ENCODE data around the gene COLGALT1. TPM values are rescaled to one million over a fixed set of nuclear protein-coding genes. Genes with fewer than 3 reads are reported as not detected.

COLGALT1 gene
- total and polyA plus RNA-seq, 2 donors, result 22.3 to 69.5 TPM

DNA sequence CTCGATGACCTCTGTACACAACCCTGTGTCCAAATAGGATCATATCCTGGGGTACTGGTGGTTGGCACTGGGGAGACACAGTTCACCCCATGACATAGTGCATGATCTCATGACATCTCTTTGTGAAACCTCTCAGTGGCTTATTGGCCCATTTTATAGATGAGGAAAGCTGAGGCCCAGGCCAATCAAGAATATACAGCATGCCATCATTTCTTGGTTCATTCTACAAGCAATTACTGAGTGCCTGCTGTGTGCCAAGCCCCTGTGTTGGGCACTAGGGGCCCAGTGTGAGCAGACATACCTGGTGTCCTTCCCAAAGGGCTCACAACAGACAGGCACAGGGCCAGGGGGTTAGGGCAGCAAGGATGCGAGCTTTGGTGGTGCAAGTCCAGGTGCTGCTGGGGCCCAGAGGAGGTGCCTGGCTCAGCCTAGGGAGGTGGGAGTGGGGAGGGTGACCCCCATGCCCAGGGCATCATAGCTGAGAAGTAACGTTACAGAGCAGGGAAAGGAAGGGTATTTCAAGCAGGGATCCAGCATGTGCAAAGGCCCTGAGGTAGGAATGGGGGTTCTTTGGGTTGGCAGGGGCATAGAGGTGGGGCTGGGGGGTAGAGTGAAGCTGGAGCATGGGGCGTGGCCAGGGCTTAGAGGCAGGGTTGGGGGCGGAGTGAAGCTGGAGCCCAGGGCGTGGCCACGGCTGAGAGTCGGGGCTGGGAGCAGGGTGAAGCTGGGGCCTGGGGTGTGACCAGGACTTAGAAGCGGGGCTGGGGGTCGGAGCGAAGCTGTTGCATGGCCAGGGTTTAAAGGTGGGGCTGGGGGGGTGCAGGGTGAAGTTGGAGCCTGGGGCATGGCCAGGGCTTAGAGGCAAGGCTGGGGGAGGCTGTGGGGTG lies 20.7 kb downstream of the COLGALT1 start:
- no peak for DNase-seq (ENCODE audit: low read depth in 6 of 9, low spot score in 9 of 9)
- Histone ChIP-seq H3K27me3 (ENCODE audit: control insufficient read depth in 2 of 2, insufficient read depth in 1 of 2, low read length in 1 of 2) (no peaks in the 10 kb centered on the region), H3K27ac (ENCODE audit: low read depth in 1 of 2, low read length in 1 of 2) (no peak overlapping the region), H3K9me3 (ENCODE audit: control insufficient read depth in 2 of 2, insufficient read depth in 1 of 2, low read length in 1 of 2) (no peaks in the 10 kb centered on the region), H3K36me3 (ENCODE audit: control insufficient read depth in 2 of 2, insufficient read depth in 2 of 2, low read length in 1 of 2) (peaks cover 43 to 65% of the 10 kb centered on the region in 2 donors), H3K4me3 (ENCODE audit: low read length in 2 of 2) (no peak overlapping the region), H3K4me1 (ENCODE audit: control insufficient read depth in 2 of 2, insufficient read depth in 2 of 2, low read length in 2 of 2) (no peaks in the 10 kb centered on the region)
- WGBS, result 98% methylated on average over 11 of the region's 11 CpGs

DNA sequence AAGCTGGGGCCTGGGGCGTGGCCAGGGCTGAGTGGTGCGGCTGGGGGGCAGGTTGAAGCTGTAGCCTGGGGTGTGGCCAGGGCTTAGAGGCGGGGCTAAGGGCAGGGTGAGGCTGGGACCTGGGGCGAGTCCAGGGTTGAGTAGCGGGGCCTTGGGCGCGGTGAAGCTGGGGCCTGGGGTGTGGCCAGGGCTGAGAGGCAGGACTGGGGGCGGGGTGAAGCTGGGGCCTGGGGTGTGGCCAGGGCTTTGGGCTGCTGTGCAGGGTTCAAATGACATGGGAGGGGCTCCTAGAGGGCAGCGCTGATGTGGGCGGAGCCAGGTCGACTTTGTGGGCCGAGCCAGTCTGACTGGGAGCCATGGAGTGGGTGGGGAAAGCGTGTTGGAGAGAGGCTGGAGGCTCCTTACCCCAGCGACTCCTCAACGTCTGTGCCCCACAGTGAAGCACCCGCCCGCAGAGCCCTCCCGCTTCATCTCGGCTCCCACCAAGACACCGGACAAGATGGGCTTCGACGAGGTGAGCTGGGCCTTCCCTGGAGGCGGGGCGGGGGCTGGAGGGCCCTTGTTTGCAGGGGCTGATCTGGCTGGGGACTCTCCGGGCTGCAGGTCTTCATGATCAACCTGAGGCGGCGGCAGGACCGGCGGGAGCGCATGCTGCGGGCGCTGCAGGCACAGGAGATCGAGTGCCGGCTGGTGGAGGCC lies 21.5 kb downstream of the COLGALT1 start:
- WGBS, result 95% methylated on average over 34 of the region's 34 CpGs
- H3K36me3 ChIP-seq (ENCODE audit: control insufficient read depth in 2 of 2, insufficient read depth in 2 of 2, low read length in 1 of 2), result peaks cover 51 to 67% of the 10 kb centered on the region in 2 donors
- no peak for DNase-seq (ENCODE audit: low read depth in 6 of 9, low spot score in 9 of 9)

DNA sequence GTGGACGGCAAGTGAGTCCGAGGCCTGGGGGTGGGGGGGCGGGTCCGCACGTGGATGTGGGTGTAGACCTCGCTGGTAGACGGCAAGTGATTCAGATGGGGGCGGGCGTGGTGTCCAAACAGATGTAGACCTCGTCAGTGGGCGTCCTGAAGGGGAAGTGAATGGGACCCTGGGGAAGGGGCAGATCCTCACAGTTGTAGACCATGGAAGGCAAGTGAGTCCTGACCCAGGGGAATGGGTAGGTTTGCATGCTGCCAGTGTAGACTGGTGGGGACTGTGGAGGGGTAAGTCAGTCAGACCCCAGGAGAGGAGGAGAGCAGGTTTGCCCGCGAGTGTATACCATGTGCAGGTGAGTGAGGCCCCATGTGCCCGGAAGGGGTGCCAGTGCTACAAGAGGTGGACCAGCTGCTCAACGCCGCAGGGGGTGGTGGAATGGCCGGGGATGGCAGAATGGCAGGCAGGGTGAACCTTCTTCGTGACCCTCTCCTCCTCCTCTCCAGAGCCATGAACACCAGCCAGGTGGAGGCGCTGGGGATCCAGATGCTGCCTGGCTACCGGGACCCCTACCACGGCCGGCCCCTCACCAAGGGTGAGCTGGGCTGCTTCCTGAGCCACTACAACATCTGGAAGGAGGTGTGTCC lies 22.1 kb downstream of the COLGALT1 start:
- Histone ChIP-seq H3K27me3 (ENCODE audit: control insufficient read depth in 2 of 2, insufficient read depth in 1 of 2, low read length in 1 of 2) (no peaks in the 10 kb centered on the region), H3K4me3 (ENCODE audit: low read length in 2 of 2) (no peak overlapping the region), H3K27ac (ENCODE audit: low read depth in 1 of 2, low read length in 1 of 2) (no peak overlapping the region), H3K36me3 (ENCODE audit: control insufficient read depth in 2 of 2, insufficient read depth in 2 of 2, low read length in 1 of 2) (peaks cover 52 to 67% of the 10 kb centered on the region in 2 donors), H3K9me3 (ENCODE audit: control insufficient read depth in 2 of 2, insufficient read depth in 1 of 2, low read length in 1 of 2) (no peaks in the 10 kb centered on the region), H3K4me1 (ENCODE audit: control insufficient read depth in 2 of 2, insufficient read depth in 2 of 2, low read length in 2 of 2) (no peaks in the 10 kb centered on the region)
- WGBS, result 98% methylated on average over 22 of the region's 22 CpGs
- DNase-seq (ENCODE audit: low read depth in 6 of 9, low spot score in 9 of 9), result no peak

More for the DNA sequence above, 21.5 kb downstream of the COLGALT1 start:
- Histone ChIP-seq H3K4me1 (ENCODE audit: control insufficient read depth in 2 of 2, insufficient read depth in 2 of 2, low read length in 2 of 2) (no peaks in the 10 kb centered on the region), H3K27ac (ENCODE audit: low read depth in 1 of 2, low read length in 1 of 2) (no peak overlapping the region), H3K27me3 (ENCODE audit: control insufficient read depth in 2 of 2, insufficient read depth in 1 of 2, low read length in 1 of 2) (no peaks in the 10 kb centered on the region), H3K9me3 (ENCODE audit: control insufficient read depth in 2 of 2, insufficient read depth in 1 of 2, low read length in 1 of 2) (no peaks in the 10 kb centered on the region), H3K4me3 (ENCODE audit: low read length in 2 of 2) (no peak overlapping the region)

DNA sequence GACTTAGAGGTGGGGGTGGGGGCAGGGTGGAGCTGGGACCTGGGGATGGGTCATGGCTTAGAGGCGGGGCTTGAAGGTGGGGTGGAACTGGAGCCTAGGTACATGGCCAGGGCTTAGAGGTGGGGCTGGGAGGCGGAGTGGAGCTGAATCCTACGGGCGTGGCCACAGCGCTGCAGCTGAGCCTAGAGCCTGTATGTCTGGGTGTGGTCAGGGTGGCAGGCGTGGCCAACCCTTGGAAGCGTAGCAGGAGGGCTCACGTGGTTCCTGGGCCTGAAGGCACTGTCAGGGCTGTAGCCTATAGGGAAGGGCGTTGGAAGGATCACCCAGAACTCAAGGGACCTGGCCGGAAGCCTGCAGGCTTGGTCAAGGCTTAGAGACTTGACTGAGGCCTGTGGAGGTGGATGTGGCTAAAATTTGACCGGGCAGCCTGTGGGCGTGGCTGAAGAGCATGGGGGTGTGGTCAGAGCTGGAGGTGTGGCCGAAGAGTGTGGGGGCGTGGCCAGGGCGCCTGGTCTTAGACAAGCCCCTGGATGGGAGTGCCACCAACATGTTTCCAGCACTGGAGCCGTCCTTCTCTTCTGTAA lies 24.3 kb downstream of the COLGALT1 start:
- no peaks in the 10 kb centered on the region for H3K9me3 ChIP-seq (ENCODE audit: control insufficient read depth in 2 of 2, insufficient read depth in 1 of 2, low read length in 1 of 2)
- no peak overlapping the region for H3K4me3 ChIP-seq (ENCODE audit: low read length in 2 of 2)
- DNase-seq (ENCODE audit: low read depth in 6 of 9, low spot score in 9 of 9), result no peak
- H3K4me1 ChIP-seq (ENCODE audit: control insufficient read depth in 2 of 2, insufficient read depth in 2 of 2, low read length in 2 of 2), result no peaks in the 10 kb centered on the region
- H3K36me3 ChIP-seq (ENCODE audit: control insufficient read depth in 2 of 2, insufficient read depth in 2 of 2, low read length in 1 of 2), result peaks cover 54 to 61% of the 10 kb centered on the region in 2 donors
- WGBS, result 89% methylated on average over 16 of the region's 16 CpGs
- no peak overlapping the region for H3K27ac ChIP-seq (ENCODE audit: low read depth in 1 of 2, low read length in 1 of 2)
- H3K27me3 ChIP-seq (ENCODE audit: control insufficient read depth in 2 of 2, insufficient read depth in 1 of 2, low read length in 1 of 2), result no peaks in the 10 kb centered on the region

DNA sequence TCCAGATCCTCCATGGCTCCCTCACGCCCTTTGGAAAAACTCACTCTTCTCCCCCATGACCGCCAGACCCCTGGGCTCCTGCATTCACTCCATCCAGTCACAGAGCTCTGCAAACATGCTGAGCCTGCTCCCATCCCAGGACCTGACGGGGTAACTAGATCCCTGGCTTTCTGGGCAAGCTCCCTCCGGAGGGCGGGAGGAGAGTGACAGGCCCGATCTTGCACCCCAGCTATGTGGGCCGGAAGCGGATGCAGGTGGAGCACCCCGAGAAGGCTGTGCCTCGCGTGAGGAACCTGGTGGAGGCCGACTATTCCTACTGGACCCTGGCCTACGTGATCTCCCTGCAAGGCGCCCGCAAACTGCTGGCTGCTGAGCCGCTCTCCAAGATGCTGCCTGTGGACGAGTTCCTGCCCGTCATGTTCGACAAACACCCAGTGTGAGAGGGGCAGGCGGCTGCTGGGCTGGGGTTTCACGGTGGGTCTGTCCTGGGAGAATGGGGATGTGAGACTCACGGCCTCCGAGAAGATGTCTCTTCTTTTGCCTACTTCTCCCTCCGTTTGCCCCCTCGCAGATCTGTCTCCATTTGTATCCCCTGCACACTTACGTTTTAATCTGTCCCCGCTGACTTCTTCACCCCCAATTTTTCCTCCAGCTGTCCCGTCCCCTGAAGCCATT lies 25.2 kb downstream of the COLGALT1 start:
- H3K4me1 ChIP-seq (ENCODE audit: control insufficient read depth in 2 of 2, insufficient read depth in 2 of 2, low read length in 2 of 2), result no peaks in the 10 kb centered on the region
- H3K4me3 ChIP-seq (ENCODE audit: low read length in 2 of 2), result no peak overlapping the region
- no peaks in the 10 kb centered on the region for H3K9me3 ChIP-seq (ENCODE audit: control insufficient read depth in 2 of 2, insufficient read depth in 1 of 2, low read length in 1 of 2)
- no peak for DNase-seq (ENCODE audit: low read depth in 6 of 9, low spot score in 9 of 9)
- 92% methylated on average over 28 of the region's 28 CpGs for WGBS
- no peak overlapping the region for H3K27ac ChIP-seq (ENCODE audit: low read depth in 1 of 2, low read length in 1 of 2)
- H3K36me3 ChIP-seq (ENCODE audit: control insufficient read depth in 2 of 2, insufficient read depth in 2 of 2, low read length in 1 of 2), result peaks cover 52 to 57% of the 10 kb centered on the region in 2 donors
- H3K27me3 ChIP-seq (ENCODE audit: control insufficient read depth in 2 of 2, insufficient read depth in 1 of 2, low read length in 1 of 2), result no peaks in the 10 kb centered on the region

DNA sequence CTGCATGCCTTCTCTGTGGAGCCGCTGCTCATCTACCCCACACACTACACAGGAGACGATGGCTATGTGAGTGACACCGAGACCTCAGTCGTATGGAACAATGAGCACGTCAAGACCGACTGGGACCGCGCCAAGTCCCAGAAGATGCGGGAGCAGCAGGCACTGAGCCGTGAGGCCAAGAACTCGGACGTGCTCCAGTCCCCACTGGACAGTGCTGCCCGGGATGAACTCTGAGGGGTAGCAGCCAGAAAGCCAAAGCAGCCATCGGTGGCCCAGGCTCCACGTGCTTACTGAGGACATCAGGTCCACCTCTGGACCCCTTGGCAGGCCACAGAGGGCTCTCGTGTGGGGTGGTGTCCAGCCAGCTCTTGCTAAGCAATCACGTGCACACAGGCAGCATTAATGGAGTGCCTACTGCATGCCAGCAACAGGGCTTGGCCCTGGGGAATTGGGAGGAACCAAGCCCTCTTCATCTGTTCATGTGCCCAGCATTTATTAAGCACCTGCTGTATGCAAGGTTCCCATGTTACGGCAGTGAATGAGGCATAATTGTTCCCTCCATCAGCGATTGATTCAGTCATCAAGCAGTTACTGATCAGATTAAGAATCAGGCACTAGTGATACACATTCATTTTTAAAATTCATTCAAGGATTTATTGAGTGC lies 25.9 kb downstream of the COLGALT1 start:
- DNase-seq (ENCODE audit: low read depth in 6 of 9, low spot score in 9 of 9), result no peak
- no peaks in the 10 kb centered on the region for H3K4me1 ChIP-seq (ENCODE audit: control insufficient read depth in 2 of 2, insufficient read depth in 2 of 2, low read length in 2 of 2)
- 95% methylated on average over 19 of the region's 19 CpGs for WGBS
- peaks cover 45 to 50% of the 10 kb centered on the region in 2 donors for H3K36me3 ChIP-seq (ENCODE audit: control insufficient read depth in 2 of 2, insufficient read depth in 2 of 2, low read length in 1 of 2)
- no peaks in the 10 kb centered on the region for H3K9me3 ChIP-seq (ENCODE audit: control insufficient read depth in 2 of 2, insufficient read depth in 1 of 2, low read length in 1 of 2)
- no peak overlapping the region for H3K4me3 ChIP-seq (ENCODE audit: low read length in 2 of 2)
- H3K27me3 ChIP-seq (ENCODE audit: control insufficient read depth in 2 of 2, insufficient read depth in 1 of 2, low read length in 1 of 2), result no peaks in the 10 kb centered on the region
- H3K27ac ChIP-seq (ENCODE audit: low read depth in 1 of 2, low read length in 1 of 2), result no peak overlapping the region

DNA sequence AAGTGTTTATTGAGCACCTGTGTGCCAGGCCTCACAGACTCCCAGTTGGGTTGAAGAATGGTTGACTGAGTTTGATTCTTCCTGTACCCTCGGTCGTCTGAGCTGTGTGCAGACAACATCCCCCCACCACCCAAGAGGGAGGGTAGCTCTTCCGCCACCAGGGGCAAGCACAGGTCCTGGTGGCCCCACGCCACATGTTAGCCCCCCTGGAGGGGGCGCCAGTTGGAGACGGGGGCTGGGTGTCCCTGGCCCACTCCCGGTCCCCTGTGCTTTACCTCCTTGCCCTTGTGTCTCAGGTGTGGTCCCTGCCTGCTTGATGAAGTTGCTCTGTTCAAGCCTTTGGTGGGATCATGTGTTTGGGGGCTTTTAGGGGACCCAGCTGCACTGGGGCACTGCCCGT lies 27.2 kb downstream of the COLGALT1 start:
- Histone ChIP-seq H3K36me3 (ENCODE audit: control insufficient read depth in 2 of 2, insufficient read depth in 2 of 2, low read length in 1 of 2) (peaks cover 41 to 42% of the 10 kb centered on the region in 2 donors), H3K27me3 (ENCODE audit: control insufficient read depth in 2 of 2, insufficient read depth in 1 of 2, low read length in 1 of 2) (no peaks in the 10 kb centered on the region), H3K4me3 (ENCODE audit: low read length in 2 of 2) (no peak overlapping the region), H3K9me3 (ENCODE audit: control insufficient read depth in 2 of 2, insufficient read depth in 1 of 2, low read length in 1 of 2) (no peaks in the 10 kb centered on the region), H3K27ac (ENCODE audit: low read depth in 1 of 2, low read length in 1 of 2) (no peak overlapping the region), H3K4me1 (ENCODE audit: control insufficient read depth in 2 of 2, insufficient read depth in 2 of 2, low read length in 2 of 2) (no peaks in the 10 kb centered on the region)
- 96% methylated on average over 8 of the region's 8 CpGs for WGBS
- no peak for DNase-seq (ENCODE audit: low read depth in 6 of 9, low spot score in 9 of 9)

DNA sequence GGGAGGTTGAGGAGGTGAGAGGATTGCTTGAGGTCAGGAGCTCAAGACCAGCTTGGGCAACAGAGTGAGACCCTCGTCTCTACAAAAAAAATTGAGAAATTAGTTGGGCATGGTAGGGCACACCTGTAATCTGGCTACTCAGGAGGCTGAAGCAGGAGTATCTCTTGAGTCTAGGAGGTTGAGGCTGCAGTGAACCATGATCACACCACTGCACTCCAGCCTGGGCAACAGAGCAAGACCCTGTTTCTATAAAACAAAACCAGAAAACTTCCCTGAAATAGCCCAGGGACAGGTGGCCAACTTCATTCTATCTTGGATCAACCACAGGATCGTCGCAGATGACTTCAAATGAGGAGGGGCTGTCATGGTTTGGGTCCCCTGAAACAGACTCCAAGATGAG lies 28.7 kb downstream of the COLGALT1 start:
- DNase-seq (ENCODE audit: low read depth in 6 of 9, low spot score in 9 of 9), result no peak
- Histone ChIP-seq H3K9me3 (ENCODE audit: control insufficient read depth in 2 of 2, insufficient read depth in 1 of 2, low read length in 1 of 2) (no peaks in the 10 kb centered on the region), H3K4me1 (ENCODE audit: control insufficient read depth in 2 of 2, insufficient read depth in 2 of 2, low read length in 2 of 2) (no peaks in the 10 kb centered on the region), H3K27me3 (ENCODE audit: control insufficient read depth in 2 of 2, insufficient read depth in 1 of 2, low read length in 1 of 2) (no peaks in the 10 kb centered on the region), H3K36me3 (ENCODE audit: control insufficient read depth in 2 of 2, insufficient read depth in 2 of 2, low read length in 1 of 2) (peaks cover 33 to 34% of the 10 kb centered on the region in 2 donors), H3K27ac (ENCODE audit: low read depth in 1 of 2, low read length in 1 of 2) (no peak overlapping the region), H3K4me3 (ENCODE audit: low read length in 2 of 2) (no peak overlapping the region)
- WGBS, result 89% methylated on average over 3 of the region's 3 CpGs

Data from thymus (tissue), 11 donors.